ENCODE measurements around the gene DPAGT1. TPM values are rescaled to one million over a fixed set of nuclear protein-coding genes. Genes with fewer than 3 reads are reported as not detected.
A peak's percentile ranks its signal among the peaks of the same experiment; 100 is the strongest.

The DPAGT1 gene
- total RNA-seq, 1 experiment from 2014 or later = 18.4 TPM

GRCh38 chr11:119055901-119056300, 45.8 kb downstream of the DPAGT1 start:
- peak overlapping the region; percentile 92 for H3K4me3 ChIP-seq
- H3K27me3 ChIP-seq = no peaks in the 10 kb centered on the region
- no peaks in the 10 kb centered on the region for H3K9me3 ChIP-seq
- peaks cover 45% of the 10 kb centered on the region for H3K36me3 ChIP-seq
- no peak for DNase-seq

GRCh38 chr11:119054418-119054817, 47.2 kb downstream of the DPAGT1 start:
- Histone ChIP-seq H3K27me3 (no peaks in the 10 kb centered on the region), H3K4me3 (no peak overlapping the region), H3K36me3 (peaks cover 57% of the 10 kb centered on the region), H3K9me3 (no peaks in the 10 kb centered on the region)
- no peak for DNase-seq

DNA sequence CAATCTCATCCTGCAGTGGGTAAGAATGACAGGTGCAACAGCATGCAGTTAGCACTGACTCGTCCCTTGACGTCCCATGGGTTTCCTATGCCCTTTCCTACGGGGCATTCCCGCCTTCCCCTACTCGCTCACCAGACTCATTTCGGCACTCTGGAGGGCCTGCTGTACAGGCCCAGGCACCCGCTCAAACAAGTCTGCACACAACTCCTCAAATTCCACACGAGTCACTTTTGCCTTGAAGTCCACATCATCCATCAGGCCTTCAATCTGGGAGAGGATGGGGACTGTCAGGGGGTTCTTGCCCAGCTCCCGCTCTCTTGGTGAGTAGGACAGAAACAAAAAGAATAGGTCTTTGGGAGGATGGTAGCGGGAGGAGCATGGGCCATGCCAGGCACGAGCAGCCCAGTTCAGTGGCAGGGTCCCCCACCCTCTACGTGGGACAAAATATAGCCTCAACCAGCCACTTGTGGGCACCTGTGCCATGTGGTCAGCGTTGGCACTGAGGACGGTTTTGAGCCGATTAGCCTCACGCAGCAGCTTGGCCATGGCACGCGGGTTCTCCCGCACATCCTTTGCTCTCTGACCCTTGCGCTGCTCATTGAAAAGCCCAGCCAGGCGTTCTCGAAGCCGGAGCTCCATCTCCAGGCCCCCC, 49.4 kb downstream of the DPAGT1 start:
- no peak for DNase-seq
- H3K4me3 ChIP-seq = no peak overlapping the region
- no peaks in the 10 kb centered on the region for H3K9me3 ChIP-seq
- no peaks in the 10 kb centered on the region for H3K27me3 ChIP-seq
- H3K36me3 ChIP-seq = peaks cover 68% of the 10 kb centered on the region

DNA sequence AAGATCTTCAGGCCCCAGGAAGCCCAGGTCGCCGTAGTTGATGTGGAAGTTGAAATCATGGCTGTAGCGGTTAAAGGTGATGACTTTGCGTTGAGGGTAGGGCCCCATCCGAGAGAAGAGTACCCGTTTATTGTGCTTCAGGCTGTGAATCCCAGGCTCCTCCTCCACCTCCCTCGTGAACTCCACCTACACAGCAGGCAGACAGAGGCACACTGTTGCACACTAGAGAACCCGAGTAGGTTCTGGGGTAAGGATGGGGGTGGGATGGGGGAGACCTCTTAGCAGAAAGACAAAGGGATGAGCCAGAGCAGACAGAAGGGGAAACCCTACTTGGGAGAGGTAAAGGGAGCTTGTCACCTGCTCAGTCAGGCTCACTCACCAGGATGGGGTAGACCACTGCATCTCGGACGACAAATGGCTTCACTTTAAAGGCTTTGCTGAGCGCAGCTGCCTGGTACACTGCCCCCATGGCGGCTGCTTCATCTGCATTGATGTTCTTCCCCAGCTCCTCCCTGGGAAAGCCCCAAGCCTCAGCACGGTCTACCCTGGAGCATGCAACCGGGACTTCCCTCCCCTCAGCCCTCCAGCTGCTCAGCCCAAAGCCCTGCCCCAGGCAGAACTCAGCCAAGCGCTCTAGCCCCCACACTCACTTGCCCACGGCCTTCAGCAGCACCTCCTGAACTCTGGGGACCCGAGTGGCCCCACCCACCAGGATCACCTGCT, 50.1 kb downstream of the DPAGT1 start:
- H3K27me3 ChIP-seq = no peaks in the 10 kb centered on the region
- H3K36me3 ChIP-seq = peaks cover 71% of the 10 kb centered on the region
- DNase-seq = no peak
- H3K9me3 ChIP-seq = no peaks in the 10 kb centered on the region
- no peak overlapping the region for H3K4me3 ChIP-seq

GRCh38 chr11:119049081-119049480, 52.6 kb downstream of the DPAGT1 start:
- no peak overlapping the region for H3K4me3 ChIP-seq
- H3K27me3 ChIP-seq = no peaks in the 10 kb centered on the region
- DNase-seq = no peak
- peaks cover 59% of the 10 kb centered on the region for H3K36me3 ChIP-seq
- H3K9me3 ChIP-seq = no peaks in the 10 kb centered on the region

DNA sequence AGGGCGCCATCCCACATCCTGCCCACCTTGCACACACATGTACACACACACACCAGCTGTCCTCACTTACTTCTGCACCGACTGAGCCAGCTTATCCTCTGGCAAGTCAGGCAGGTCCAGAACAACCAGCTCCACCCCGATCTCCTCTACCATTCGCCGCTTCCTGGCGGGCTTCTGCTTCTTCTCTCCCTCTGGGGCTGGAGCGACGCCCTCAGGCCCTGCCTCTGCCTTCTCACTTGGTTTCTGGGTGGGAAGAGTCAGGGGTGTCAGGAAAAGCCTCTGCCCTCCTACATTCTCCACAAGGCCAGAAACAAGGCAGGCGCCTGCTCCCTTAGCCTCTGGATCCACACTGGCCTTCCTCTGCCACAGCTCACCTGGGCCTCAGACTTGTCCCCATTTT, 53.0 kb downstream of the DPAGT1 start:
- Histone ChIP-seq H3K27me3 (no peaks in the 10 kb centered on the region), H3K4me3 (no peak overlapping the region), H3K36me3 (peaks cover 54% of the 10 kb centered on the region), H3K9me3 (no peaks in the 10 kb centered on the region)
- DNase-seq = no peak

DNA sequence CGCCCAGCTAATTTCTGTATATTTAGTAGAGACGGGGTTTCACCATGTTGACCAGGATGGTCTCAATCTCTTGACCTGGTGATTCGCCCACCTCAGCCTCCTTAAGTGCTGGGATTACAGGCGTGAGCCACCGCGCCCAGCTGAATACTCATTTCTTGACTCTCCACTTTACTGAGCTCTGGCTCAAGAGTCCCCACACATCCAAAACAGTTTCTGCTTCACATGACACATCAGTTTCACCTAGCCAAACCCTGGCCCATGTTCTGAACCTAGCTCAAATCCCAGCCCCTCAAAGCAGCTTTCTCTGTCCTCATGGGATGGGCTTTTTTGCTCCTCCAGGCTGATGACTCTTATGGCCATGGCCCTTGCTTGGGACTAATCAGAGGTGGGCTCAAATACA, 54.4 kb downstream of the DPAGT1 start:
- H3K36me3 ChIP-seq = peaks cover 40% of the 10 kb centered on the region
- no peak for DNase-seq

More for the DNA sequence above, 54.4 kb downstream of the DPAGT1 start:
- no peaks in the 10 kb centered on the region for H3K9me3 ChIP-seq
- no peak overlapping the region for H3K4me3 ChIP-seq
- H3K27me3 ChIP-seq = no peaks in the 10 kb centered on the region

Other genes starting within 250 kb of the DPAGT1 start
- gene CXCR5, start 218.0 kb downstream of the DPAGT1 start, total RNA-seq (2014; rRNA removed; shearing (Covaris generic); ENCODE audit: low replicate concordance) = not detected in 2 replicates
- 1.8 and 2.3 TPM in 2 replicates for gene BCL9L, start 175.9 kb downstream of the DPAGT1 start, total RNA-seq (2014; rRNA removed; shearing (Covaris generic); ENCODE audit: low replicate concordance)
- gene UPK2, start 145.6 kb downstream of the DPAGT1 start, total RNA-seq (2014; rRNA removed; shearing (Covaris generic); ENCODE audit: low replicate concordance) = not detected in 2 replicates
- not detected in 2 replicates for gene FOXR1, start 130.1 kb downstream of the DPAGT1 start, total RNA-seq (2014; rRNA removed; shearing (Covaris generic); ENCODE audit: low replicate concordance)
- gene CENATAC, start 103.7 kb downstream of the DPAGT1 start, total RNA-seq (2014; rRNA removed; shearing (Covaris generic); ENCODE audit: low replicate concordance) = 3.4 and 12.7 TPM in 2 replicates
- gene RPS25, start 83.5 kb downstream of the DPAGT1 start, total RNA-seq (2014; rRNA removed; shearing (Covaris generic); ENCODE audit: low replicate concordance) = 1,989 and 2,700 TPM in 2 replicates
- 54.2 and 91.6 TPM in 2 replicates for gene TRAPPC4, start 83.1 kb downstream of the DPAGT1 start, total RNA-seq (2014; rRNA removed; shearing (Covaris generic); ENCODE audit: low replicate concordance)
- gene SLC37A4, start 71.0 kb downstream of the DPAGT1 start, total RNA-seq (2014; rRNA removed; shearing (Covaris generic); ENCODE audit: low replicate concordance) = 1.2 and 2.6 TPM in 2 replicates
- gene HYOU1, start 44.6 kb downstream of the DPAGT1 start, total RNA-seq (2014; rRNA removed; shearing (Covaris generic); ENCODE audit: low replicate concordance) = 137 and 228 TPM in 2 replicates
- 9.1 and 14.2 TPM in 2 replicates for gene VPS11, start 34.0 kb downstream of the DPAGT1 start, total RNA-seq (2014; rRNA removed; shearing (Covaris generic); ENCODE audit: low replicate concordance)
- 35.5 and 54.7 TPM in 2 replicates for gene HMBS, start 17.0 kb downstream of the DPAGT1 start, total RNA-seq (2014; rRNA removed; shearing (Covaris generic); ENCODE audit: low replicate concordance)
- 2.9 and 5.1 TPM in 2 replicates for gene C2CD2L, start 5.5 kb upstream of the DPAGT1 start, total RNA-seq (2014; rRNA removed; shearing (Covaris generic); ENCODE audit: low replicate concordance)
- gene HINFP, start 19.7 kb upstream of the DPAGT1 start, total RNA-seq (2014; rRNA removed; shearing (Covaris generic); ENCODE audit: low replicate concordance) = 8.3 and 27.5 TPM in 2 replicates
- not detected in 2 replicates for gene ABCG4, start 47.2 kb upstream of the DPAGT1 start, total RNA-seq (2014; rRNA removed; shearing (Covaris generic); ENCODE audit: low replicate concordance)
- 12.9 and 16.8 TPM in 2 replicates for gene NLRX1, start 66.9 kb upstream of the DPAGT1 start, total RNA-seq (2014; rRNA removed; shearing (Covaris generic); ENCODE audit: low replicate concordance)
- not detected in 2 replicates for gene NHERF4, start 83.6 kb upstream of the DPAGT1 start, total RNA-seq (2014; rRNA removed; shearing (Covaris generic); ENCODE audit: low replicate concordance)
- gene CBL, start 104.5 kb upstream of the DPAGT1 start, total RNA-seq (2014; rRNA removed; shearing (Covaris generic); ENCODE audit: low replicate concordance) = 5.7 and 6.2 TPM in 2 replicates
- gene MCAM, start 215.3 kb upstream of the DPAGT1 start, total RNA-seq (2014; rRNA removed; shearing (Covaris generic); ENCODE audit: low replicate concordance) = 1.8 and 13.6 TPM in 2 replicates
- 8.5 and 23.3 TPM in 2 replicates for gene RNF26, start 232.7 kb upstream of the DPAGT1 start, total RNA-seq (2014; rRNA removed; shearing (Covaris generic); ENCODE audit: low replicate concordance)
- gene C1QTNF5, start 239.0 kb upstream of the DPAGT1 start, total RNA-seq (2014; rRNA removed; shearing (Covaris generic); ENCODE audit: low replicate concordance) = not detected in 2 replicates
- not detected in 2 replicates for gene MFRP, start 244.9 kb upstream of the DPAGT1 start, total RNA-seq (2014; rRNA removed; shearing (Covaris generic); ENCODE audit: low replicate concordance)

All from MG63 (cell line).